ENCODE data around the gene TEX10. TPM values are rescaled to one million over a fixed set of nuclear protein-coding genes. Genes with fewer than 3 reads are reported as not detected.
"Not testable (repeated sequence)": the region's sequence is repeated elsewhere in the genome, so short reads cannot be mapped to it uniquely, and the experiment has no call there.

Gene TEX10
- total RNA-seq, 2 experiments from 2014 or later: 35.0 to 35.3 TPM

DNA sequence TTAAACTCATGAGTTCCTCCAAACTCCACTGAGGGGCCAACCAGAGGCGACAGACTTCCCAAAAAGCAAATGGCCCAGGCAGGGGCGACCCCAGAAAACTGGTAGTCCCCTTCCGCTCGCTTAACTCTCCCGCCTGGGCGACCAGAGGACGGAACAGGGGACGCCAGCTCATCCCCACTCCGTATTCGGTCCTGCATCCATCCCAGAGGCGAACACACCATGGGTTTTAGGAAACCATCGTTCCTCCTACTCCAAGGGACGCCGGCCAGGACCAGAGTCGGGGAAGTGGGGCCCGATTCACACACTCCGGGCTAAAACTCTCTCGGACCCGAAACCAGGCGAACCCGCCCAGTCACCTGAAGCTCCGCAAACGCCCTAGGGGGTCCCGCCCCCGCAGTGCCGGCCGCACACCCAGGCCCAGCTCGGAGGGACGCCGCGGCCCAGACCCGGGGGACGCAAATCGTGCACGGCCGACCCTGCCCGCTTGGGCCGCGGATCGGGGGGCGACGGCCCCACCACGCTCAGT is 478 bp downstream of the TEX10 start:
- CTCF ChIA-PET: interaction anchor here (0.7 kb wide), 1 partner anchor 27 kb away, joined by 3 read pairs; no protein-coding TSS in a partner anchor
- POLR2A ChIA-PET: interaction anchor here (0.8 to 1.3 kb wide), 4 partner anchors 12 to 1181 kb away, joined by 3 to 5 read pairs (median 4); partner anchors contain the start of gene RNF20

DNA sequence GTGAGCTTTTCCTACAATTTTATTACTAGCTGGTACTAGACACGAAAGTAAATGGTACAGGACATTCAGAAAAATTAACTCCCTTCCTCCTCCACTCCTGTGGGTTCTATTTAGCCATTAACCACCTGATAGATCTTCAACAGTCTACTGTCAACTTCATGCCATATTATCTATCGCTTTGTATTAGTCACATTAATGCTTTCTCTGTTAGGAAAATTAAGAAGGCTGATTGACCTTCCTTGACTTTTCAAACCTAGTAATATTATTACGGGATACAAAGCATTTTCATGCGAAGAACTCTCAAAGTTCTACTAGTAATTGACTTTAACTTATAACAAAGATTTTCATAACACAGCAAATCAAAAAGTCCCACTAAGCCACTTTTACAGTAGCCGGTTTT is 1.2 kb downstream of the TEX10 start:
- ChIA-PET POLR2A (interaction anchor here (1.2 to 1.3 kb wide), 3 partner anchors 11 to 1182 kb away, joined by 3 to 5 read pairs (median 5); partner anchors contain the start of gene RNF20), CTCF (no interaction called here)

DNA sequence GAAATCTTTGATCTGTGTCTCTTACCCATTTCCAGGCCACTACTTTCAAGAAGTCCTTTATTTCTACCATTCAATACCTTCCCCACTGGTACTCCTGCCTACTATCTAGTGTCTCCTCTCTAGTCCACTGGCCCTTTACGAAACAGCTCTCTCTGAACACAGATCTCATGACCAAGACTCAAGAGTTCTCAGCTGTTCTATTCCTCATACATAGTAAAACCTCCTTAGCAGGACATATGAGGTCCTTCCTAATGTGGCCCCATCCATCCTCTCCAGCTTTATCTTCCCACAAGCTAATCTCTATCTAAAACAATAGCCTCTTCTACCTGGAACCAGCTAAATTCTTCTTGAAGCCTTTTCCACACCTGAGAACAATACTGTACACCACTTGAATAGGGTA is 2.6 kb downstream of the TEX10 start:
- POLR2A ChIA-PET: no interaction called here
- CTCF ChIA-PET: no interaction called here

DNA sequence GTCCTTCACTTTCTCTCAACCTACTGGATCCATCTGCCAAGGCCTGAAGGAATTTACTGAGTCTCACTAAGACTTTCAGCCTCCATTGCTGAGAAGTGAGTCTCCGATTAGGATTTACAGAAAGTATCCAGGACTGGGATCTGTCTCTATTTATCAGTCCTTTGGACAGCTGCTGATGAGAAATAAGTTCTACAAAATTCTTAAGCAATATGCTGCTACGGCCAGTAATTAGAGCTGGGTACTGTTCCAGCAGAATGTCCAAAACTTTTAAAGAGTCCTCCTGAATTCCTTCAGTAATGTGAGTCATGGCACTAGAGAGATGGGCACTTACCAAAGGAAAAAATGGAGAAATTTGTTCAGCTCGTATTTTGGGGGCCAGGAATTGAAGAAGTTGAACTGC is 5.9 kb downstream of the TEX10 start:
- ChIA-PET CTCF (no interaction called here), POLR2A (no interaction called here)

DNA sequence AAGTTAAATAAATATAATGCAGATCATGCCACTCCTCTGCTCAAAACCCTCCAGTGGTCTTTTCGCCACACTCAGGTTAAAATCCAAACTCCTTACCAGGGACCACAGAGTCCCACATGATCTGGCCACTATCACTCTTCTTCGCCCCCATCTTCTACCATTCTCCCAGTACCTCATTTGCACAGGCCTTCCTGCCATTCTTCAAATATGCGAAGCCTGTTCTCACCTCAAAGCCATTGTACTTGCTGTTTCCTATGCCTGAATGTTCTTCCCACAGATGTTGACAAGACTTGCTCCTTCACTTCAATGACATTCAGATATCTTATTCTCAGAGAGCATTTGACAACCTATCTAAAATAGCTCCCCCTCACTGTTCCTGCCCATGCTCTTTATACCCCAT is 10.9 kb downstream of the TEX10 start:
- ChIA-PET POLR2A (no interaction called here), CTCF (no interaction called here)

DNA sequence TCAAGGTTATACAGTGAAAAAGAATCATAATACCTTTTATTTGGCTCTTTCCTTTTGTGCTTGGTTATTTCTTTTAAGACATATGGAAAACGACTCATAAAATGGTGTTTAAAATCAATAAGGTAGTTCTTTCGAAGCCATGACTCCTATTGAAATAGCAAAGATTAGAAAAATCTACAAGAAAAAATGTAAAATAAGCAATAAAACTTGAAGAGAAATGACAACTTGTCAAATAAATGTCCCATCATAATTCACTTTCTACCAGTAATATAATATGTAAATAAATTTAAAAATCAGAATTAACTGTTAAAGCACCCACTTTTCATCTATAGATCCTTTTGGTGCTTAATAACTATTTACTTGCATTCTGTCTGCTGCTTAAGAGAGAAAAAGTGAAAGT is 12.5 kb downstream of the TEX10 start:
- ChIA-PET POLR2A (interaction anchor here (1.0 kb wide), 1 partner anchor 12 kb away, joined by 3 read pairs; the partner anchor contains the start of gene TEX10), CTCF (no interaction called here)

DNA sequence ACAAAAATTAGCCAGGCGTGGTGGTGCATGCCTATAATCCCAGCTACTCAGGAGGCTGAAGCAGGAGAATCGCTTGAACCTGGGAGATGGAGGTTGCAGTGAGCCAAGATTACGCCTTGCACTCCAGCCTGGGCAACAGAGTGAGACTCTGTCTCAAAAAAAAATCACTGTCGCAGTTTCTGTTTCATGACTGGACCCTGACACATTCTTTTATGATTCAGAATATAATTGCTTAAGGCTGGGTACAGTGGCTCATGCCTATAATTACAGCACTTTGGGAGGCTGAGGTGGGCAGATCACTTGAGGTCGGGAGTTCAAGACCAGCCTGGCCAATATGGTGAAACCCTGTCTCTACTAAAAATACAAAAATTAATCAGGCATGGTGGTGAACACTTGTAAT is 14.0 kb downstream of the TEX10 start:
- POLR2A ChIA-PET, CTCF ChIA-PET: not testable (repeated sequence)

DNA sequence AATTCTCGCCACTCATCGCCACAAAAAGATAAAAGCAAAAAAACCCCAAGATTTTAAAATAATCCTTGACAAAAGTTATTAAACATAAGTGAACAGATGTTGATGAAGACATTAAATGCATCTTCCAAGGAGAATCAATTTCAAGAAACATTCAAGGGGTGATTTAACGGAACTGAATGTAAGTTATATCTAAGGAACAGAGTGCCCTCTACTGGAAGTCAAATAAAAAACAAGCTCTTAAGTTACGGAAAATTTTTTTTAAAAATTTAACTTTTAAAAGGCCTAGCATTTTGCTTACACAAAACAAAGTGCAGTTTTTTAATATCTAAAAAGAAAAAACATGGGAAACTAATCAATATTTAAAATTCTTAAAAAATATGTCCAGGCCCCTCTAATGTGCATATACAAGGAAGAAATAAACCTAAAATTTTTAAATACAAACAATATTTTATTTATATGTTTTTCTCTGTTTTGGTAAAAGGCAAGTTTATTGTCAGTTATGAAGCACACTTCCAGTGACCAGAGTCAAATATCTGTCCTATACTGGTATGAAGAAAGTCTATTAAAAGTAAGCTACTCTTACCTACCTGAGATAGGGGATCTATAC is 28.0 kb downstream of the TEX10 start:
- POLR2A ChIA-PET: no interaction called here
- CTCF ChIA-PET: interaction anchor here (1.1 to 1.2 kb wide), 3 partner anchors 28 to 115 kb away, joined by 3 read pairs; no protein-coding TSS in a partner anchor

DNA sequence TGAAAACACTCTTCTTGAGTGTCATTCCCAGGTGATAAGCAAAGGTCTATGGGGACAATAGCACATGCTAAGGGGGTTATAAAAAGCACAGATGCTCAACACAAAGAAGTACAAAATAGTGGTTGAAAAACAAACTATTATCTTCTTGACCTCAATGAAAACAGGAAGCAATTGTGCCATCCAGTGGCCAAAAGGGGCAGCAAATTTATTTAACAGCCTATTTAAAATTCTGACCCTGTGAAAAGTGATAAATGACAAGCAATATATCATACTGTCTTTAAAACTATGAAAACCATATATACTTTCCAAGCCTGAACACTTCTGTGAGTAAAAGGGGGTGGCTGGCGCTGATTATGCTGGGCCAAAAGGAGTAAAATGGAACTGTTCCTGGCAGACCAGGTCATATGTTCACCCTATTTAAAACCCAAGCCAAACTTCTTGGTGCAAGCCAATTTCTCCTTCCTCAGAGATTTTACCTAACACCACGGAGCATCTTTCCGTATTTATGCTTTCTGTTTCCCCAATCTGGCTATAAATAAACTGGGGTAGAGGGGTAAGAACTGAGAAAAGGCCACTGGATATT is 29.7 kb downstream of the TEX10 start:
- CTCF ChIA-PET: interaction anchor here (0.8 kb wide), 1 partner anchor 31 kb away, joined by 3 read pairs; no protein-coding TSS in a partner anchor
- POLR2A ChIA-PET: no interaction called here

DNA sequence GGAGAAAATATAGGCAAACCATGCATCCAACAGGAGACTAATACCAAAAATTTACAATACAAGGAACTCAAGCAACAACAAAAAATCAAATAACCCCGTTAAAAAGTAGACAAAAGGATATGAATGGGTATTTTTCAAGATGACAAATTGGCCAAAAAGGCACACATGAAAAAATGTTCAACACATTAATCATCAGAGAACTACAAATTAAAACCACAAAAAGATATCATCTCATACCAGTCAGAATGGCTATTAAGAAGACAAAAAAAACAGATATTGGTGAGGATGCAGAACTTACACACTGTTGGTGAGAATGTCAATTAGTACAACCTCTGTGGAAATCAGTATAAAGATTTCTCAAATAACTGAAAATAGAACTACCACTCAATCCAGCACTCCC is 35.0 kb downstream of the TEX10 start:
- CTCF ChIA-PET: no interaction called here
- POLR2A ChIA-PET: no interaction called here

DNA sequence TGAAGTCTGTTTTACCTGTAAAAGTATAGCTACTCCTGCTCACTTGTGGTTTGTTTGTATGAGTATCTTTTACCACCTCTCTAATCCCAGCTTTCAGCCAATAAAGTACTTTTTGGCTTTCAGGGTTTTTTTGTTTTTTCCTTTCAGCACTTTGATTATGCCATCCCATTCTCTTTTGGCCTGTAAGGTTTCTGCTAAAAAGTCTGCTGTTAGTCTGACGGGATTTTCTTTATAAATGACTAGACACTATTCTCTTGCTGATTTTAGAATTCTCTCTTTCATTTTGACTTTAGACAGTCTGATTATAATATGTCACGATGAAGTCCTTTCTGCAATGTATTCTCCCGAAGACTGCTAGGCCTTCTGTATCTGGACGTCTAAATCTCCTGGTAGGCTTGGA is 37.2 kb downstream of the TEX10 start:
- POLR2A ChIA-PET: no interaction called here

DNA sequence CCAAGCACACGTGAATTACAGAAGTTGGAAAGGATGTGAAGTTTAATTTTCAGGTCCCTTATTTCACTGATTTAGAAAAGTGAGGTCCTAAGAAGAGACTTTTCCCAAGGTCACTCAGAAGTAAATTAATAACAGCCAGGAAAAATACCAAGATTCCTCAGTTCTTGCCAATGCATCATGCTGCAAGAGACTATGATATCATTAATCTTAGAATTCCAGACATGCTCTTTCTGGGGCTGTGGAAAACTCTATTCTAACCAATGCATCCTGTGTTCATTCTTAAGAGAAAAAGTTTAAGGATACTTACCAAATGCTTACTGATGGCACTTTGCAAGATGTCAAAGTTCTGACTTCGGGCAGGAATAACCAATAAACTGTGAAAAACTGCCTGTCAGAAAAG is 42.8 kb downstream of the TEX10 start:
- CTCF ChIA-PET: no interaction called here
- POLR2A ChIA-PET: no interaction called here

More for the DNA sequence above, 37.2 kb downstream of the TEX10 start:
- CTCF ChIA-PET: no interaction called here

DNA sequence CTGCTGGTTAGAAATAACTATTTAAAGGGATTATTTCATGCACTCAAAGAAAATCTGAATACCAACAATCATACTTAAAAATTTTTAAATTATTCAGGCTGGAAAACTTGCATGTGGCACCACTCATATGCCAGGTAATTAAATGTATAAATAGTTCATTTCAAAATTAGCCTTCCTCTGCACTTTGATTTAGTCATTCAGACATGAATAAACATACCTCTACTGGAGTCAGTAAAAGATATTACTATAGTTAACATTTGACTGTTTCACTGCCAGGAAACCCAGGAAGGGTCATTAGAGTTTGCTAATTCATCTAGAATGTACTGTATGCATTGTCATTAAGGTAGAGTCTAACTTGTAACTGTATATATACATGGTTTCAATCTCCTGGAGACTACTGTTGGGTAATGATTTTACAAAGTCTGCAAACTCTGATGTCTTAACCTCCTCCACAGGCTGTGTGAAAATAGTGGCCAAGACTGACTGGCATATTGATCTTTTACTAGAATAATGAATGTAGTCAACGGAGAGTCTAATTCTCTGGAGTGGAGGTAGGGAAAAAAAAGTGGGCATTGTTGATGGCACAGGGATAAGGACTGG is 43.7 kb downstream of the TEX10 start:
- CTCF ChIA-PET: no interaction called here
- POLR2A ChIA-PET: no interaction called here

DNA sequence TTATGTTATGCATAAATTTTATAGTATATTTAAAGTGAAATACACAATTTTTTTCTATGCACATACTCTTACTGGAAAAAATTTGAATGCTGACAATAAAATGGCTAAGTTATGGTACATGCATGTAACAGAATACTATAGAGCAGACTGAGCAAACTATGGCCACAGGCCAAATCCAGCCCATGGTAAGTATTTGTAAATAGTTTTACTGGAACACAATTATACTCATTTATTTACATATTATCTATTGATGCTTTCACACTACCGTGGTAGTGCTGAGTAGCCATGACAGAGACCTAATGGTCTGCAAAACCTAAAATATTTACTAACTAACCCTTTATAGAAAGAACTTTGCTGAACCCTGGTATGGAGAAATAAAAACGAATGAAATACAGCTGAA is 45.7 kb downstream of the TEX10 start:
- CTCF ChIA-PET: no interaction called here
- POLR2A ChIA-PET: no interaction called here

DNA sequence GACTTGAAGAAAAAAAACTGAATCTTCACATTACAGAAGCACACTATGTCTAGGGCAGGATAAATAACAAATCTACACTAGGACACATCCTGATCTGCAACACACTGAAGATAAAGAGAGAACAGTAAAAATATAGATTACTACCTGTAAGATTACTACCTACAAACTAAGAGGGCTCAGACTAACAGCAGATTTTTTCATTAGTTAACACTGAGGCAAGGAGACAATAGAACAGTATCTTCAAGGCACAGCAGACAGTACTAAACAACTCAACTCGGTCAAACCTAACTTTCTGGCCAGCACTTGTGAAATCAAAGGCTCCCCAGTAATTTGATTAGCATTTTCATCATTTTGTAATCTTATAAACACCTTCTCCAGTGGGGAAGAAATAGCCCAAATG is 46.5 kb downstream of the TEX10 start:
- ChIA-PET CTCF (interaction anchor here (1.6 kb wide), 1 partner anchor 16 kb away, joined by 4 read pairs; no protein-coding TSS in a partner anchor), POLR2A (no interaction called here)

DNA sequence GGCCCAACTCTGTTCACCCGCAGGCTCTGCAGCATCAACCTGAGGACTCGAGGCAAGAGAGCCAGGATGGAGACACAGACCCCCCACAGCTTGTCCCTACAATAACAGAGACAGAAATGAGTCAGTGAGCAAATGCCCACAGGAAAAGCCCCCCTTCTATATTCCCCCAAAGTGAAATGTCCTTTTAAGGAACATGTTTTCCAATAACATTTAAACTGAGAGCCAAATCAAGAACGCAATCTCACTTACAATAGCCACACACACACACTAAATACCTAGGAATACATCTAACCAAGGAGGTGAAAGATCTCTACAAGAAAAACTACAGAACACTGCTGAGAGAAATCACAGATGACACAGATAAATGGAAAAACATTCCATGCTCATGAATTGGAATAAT is 49.0 kb downstream of the TEX10 start:
- CTCF ChIA-PET: interaction anchor here (1.2 kb wide), 1 partner anchor 17 kb away, joined by 3 read pairs; no protein-coding TSS in a partner anchor
- POLR2A ChIA-PET: no interaction called here

DNA sequence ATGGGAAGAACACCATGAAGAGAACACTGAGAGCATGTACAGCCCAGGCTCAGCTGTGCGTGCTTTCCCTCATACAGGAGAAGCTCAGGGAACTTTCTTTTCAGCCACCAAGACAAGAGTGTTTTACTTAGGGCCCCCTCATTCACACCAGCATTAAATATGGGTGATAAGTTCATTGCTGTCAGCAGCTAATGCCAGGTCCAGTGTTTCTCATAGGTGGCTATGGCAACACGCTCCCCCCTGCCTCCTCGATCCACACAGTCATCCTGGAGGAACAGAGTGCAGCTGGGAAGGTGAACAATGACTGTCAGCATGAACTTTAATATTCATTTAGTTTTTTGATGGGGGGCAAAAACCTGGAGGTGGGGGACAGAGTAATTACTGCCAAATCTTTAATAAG is 54.4 kb downstream of the TEX10 start:
- CTCF ChIA-PET: no interaction called here
- POLR2A ChIA-PET: no interaction called here

DNA sequence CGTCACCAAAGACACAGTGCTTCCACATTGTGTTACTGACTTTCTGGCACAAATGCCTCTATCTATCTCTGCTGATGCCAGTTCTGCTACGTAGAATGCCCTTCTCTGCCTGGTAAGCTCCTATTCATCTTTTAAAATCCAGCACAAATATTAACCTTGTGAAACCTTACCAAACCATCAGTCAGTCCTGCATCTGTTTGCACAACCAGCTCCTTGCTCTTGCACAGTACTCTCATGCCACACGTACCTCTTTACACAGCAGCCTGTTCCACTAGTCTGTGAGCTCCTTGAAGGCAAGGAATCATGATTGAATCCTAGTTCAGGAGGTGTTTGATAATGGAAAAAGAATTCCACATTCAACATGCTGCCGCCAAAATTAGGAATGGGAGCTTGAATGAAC is 56.3 kb downstream of the TEX10 start:
- POLR2A ChIA-PET: no interaction called here
- CTCF ChIA-PET: no interaction called here

DNA sequence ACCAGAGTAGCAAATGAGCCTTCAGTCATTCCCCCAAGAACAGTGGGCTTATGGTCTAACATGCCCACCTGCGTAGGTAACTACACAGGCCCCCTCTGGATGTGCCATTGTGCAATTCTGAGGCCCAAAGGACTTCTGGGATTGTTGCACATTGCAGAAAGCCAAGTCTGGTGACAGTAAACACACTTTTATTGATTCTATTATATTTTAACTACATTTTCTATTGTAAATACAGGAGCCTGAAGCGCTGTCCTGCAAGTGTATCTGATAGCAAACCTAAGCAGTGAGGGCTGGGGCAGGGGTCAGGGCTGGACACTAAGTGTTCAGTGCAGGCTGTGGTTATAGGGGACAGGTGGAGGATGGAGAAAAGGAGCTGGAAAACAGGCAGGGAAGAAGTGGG is 57.5 kb downstream of the TEX10 start:
- POLR2A ChIA-PET: no interaction called here
- CTCF ChIA-PET: no interaction called here

DNA sequence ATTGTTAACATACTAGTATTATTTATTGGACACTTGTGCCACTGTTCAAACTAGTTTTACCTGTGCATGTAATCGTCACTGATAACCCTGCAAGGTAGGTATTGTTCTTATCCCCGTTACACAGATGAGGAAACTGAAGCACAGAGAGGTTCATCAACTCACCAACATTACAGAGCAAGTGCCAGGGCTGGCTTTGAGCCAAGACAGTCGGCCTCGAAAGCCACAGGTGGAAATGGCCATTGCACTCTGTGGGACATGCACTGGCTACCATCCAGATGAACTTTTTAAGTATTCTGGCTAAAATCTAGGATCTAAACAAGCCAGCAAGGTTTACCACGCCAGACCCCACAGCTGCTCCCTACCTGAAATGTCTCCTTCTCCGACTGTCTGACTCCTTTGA is 57.9 kb downstream of the TEX10 start:
- POLR2A ChIA-PET: no interaction called here
- CTCF ChIA-PET: no interaction called here

DNA sequence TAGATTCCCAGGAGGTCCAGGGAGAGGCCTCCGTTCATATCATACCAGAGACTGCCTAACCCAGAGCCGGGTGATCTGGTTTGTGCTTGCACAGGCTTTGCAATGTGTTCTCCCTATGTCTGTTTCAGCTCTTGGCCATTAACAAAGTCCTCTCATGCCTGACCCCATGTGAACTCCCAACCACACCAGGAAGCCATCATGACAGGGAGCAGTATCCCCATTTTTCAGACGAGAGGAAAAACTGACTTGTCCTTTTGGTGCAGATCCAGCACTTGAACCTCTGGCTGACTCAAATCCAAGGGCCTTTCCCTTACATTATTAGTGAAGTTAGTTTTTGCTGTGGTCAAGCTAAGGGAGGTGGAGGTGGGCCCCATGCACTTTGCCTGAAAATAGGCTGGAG is 58.4 kb downstream of the TEX10 start:
- CTCF ChIA-PET: no interaction called here
- POLR2A ChIA-PET: no interaction called here

Measured in activated CD8-positive, alpha-beta memory T cell treated with anti-CD3 and anti-CD28 coated beads for 36 hours (primary cell).